CD4-positive, alpha-beta T cell treated with Interleukin-4 for 4 hours (primary cell): ENCODE measurements around the gene CFAP77.

Source experiments
- DNase-seq: peaks from one replicate; pipeline ENCODE4 v3.0.0-alpha.2; 2020

CFAP77 gene

DNA sequence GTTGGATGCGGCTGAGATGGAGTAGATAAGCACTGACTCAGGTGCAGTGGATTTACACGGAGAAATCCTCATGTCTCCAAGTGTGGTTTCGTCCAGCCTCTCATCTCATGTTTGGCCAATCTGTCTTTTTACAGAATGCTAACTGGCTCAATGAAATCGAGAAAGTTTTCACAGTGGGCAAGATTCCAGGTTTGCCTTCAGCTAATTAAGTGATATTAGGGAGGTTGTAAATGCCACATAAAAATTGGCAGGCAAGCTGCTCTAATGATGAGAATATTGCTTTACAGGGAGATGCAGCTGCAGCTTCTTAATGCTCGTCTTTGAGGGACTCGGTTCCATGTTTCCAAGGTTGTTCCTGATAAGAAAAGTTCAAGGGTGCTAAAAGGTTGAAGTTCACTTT, 196.1 kb downstream of the CFAP77 start:
- no peak for DNase-seq

DNA sequence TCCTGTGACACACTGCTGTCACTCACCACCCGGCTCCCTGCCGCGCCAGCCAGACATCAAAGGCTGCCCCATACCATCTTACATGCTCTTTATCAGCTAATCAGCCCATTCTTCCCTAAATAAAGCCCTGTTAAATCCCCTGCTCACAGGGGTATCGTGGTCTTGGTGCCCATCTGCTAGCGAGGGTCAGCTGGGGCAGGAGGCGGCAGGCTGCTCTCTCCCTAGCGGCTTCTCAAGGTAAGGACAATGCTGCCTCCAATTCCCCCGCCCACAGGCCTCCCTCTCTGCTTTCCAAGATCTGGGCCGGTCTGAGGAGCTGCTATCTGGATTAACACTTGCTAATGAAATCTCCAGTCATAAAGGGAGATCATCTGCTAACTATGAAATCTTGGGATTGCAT, 199.2 kb downstream of the CFAP77 start:
- DNase-seq, result no peak

DNA sequence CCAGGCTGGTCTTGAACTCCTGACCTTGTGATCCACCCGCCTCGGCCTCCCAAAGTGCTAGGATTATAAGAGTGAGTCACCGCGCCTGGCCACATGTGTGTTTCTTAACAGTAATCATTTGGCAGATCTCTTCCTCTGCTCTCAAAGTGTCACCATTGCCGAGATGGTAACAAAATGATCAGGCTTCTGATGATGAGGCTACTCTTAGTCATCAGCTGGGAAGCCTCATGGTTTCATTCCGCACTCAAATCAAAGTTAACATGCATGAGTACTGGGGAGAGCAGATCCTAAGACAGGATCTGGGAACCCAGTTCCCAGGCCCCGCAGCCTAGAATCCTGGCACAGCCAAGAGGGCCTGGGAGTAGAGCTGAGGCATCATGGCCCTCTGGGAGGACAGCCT, 199.8 kb downstream of the CFAP77 start:
- no peak for DNase-seq

DNA sequence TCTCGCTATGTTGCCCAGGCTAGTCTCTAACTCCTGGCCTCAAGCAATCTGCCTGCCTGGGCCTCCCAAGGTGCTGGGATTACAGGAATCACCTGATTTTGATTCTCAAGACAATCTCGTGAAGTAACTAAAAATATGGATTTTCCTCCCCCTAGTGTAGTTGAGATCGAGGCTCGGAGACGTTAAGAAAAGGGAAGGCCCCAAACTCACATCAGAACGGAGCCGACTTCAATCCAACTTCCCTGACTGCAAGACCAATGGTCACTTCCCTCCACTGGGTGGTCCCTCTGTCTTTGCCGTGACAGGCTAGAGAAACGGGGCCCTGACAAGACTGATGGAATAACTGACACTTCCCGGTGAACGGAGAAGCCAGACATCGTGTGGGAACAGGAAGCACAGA, 200.7 kb downstream of the CFAP77 start:
- no peak for DNase-seq

DNA sequence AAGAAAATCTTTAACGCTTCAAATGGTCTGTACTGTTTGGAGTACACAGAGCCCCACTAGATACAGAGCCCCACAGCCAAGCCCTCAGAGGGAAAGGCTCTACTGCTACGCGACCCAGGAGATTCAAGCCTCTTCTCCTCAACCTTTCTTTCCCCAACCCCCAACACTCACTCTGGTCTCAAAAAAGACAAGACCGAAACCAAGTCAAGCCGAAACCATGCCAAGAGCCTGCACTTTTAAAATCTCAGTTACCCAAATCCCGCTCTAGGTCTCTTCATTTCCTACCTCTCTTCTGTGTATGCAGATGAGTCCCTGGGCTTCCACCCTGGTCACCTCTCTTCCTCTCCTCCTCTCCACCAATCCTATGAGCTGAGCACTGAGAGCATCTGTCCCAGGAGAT, 204.3 kb downstream of the CFAP77 start:
- no peak for DNase-seq

DNA sequence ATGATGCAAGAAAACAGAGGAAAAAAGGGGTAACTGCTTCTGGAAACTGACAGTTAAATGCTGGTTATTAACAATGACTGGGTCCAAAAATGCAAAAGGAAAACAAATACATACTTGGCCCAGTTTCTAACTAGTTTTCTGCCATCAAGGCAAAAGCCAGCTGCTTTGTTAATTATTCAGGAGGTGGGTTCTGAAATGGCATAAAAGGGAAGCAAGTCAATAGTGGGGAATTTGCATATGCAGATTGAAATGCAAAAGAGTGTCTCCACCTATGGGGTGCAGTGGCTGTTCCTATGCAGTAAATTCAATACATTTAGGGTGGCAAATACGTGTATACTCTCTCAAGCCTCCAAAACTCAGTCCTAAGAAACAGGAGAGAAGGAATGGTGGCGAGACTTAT, 205.8 kb downstream of the CFAP77 start:
- no peak for DNase-seq

DNA sequence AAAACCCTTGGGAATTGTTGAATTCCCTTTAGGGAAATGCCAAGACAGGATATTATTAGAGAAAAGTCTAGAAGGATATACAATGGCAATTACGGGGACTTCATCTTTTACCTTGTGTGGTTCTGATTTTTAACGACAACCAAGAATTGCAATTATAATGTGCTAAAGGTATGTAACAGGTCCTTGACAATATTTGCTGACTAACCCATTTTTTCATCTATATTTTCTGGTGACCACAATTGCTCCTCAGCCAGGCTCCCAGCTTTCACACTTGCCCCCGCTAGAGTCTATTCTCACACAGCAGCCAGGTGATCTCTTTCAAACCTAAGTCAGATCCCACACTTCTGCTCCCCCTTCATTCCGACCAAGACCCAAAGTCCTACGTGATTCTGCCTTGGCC, 206.7 kb downstream of the CFAP77 start:
- no peak for DNase-seq

DNA sequence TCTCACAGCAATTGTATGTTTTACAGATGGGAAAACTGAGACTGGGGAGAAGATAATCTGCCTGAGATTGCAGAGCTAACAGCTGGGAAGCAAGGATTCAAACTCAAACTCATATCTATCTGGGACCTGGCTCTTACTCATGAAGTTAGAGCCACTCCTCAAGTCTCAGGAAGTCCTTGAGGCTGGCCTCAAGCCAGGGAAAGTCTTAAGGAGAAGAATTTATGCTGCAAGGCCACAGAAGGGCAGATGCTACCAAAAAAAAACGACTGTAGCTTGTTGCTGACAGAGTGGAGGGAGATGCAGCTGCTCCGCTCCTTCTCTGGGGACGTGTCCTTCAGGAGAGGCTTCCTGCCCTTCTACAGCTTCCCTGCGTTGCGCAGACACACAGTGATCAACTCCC, 212.1 kb downstream of the CFAP77 start:
- DNase-seq, result no peak
